OCI-LY7 (cell line): ENCODE measurements around the gene PPP1R12C. TPM values are rescaled to one million over a fixed set of nuclear protein-coding genes. Genes with fewer than 3 reads are reported as not detected.

ENCODE experiments used
- BruUV-seq: library from RNA; stranded (reverse); fragments of 400-500 nt; replicated peaks from 2 replicates; lab custom pipeline; 2021; lab: Mats Ljungman, UMichigan
- CTCF ChIA-PET: fragments of 300-600 bp; sonication (Branson Sonifier 250); formaldehyde crosslinking; loops from one replicate; lab custom pipeline; 2022; ENCODE audit warnings: antibody characterized with exemption; ENCODE audit not compliant: unreplicated experiment; lab: Charles Lee
- POLR2A ChIA-PET: fragments of 300-600 bp; sonication (Branson Sonifier 250); formaldehyde crosslinking; loops from one replicate; lab custom pipeline; 2022; ENCODE audit warnings: antibody characterized with exemption; lab: Charles Lee
- DNase-seq: peaks from one replicate; pipeline ENCODE4 v3.0.0-alpha.2; 2015; ENCODE audit warnings: low spot score
- H2AFZ ChIP-seq: fragments of 200-600 bp; sonication (generic), shearing (Covaris generic); 2 replicates; pipeline ENCODE4 v1.6.1; 2014; ENCODE audit warnings: mild to moderate bottlenecking, antibody characterized with exemption, low read length, moderate library complexity
- H3K27ac ChIP-seq: fragments of 200-600 bp; sonication (generic); 2 replicates; pipeline ENCODE4 v1.5.1; 2014; ENCODE audit warnings: mixed run types, low read depth, mild to moderate bottlenecking, moderate library complexity, low read length, inconsistent platforms; ENCODE audit not compliant: poor library complexity, severe bottlenecking
- H3K36me3 ChIP-seq: fragments of 200-600 bp; sonication (generic); 2 replicates; pipeline ENCODE4 v1.6.1; 2014; ENCODE audit warnings: mild to moderate bottlenecking, antibody characterized with exemption, low read length, moderate library complexity, mixed read lengths; ENCODE audit not compliant: insufficient read depth
- H3K4me1 ChIP-seq: fragments of 200-600 bp; sonication (generic); 2 replicates; pipeline ENCODE4 v1.5.1; 2014; ENCODE audit warnings: mild to moderate bottlenecking, low read length; ENCODE audit not compliant: insufficient read depth, poor library complexity, severe bottlenecking
- H3K4me2 ChIP-seq: fragments of 200-600 bp; sonication (generic); 2 replicates; pipeline ENCODE4 v1.6.1; 2014; ENCODE audit warnings: mild to moderate bottlenecking, low read length
- H3K4me3 ChIP-seq: fragments of 200-600 bp; sonication (generic); 2 replicates; pipeline ENCODE4 v1.5.1; 2014; ENCODE audit warnings: mild to moderate bottlenecking, low read depth, low read length; ENCODE audit not compliant: poor library complexity, severe bottlenecking
- H3K79me2 ChIP-seq: fragments of 200-600 bp; sonication (generic); 2 replicates; pipeline ENCODE4 v1.6.1; 2016; ENCODE audit warnings: low read depth, mild to moderate bottlenecking, low read length, moderate library complexity, mixed read lengths; ENCODE audit not compliant: insufficient read depth
- H3K9me2 ChIP-seq: fragments of 200-600 bp; sonication (generic); 2 replicates; pipeline ENCODE4 v1.6.1; 2016; ENCODE audit warnings: mild to moderate bottlenecking, low read length, mixed read lengths; ENCODE audit not compliant: insufficient read depth
- H3K9me3 ChIP-seq: fragments of 200-600 bp; sonication (generic); 2 replicates; pipeline ENCODE4 v1.6.1; 2014; ENCODE audit warnings: mild to moderate bottlenecking, mixed run types, low read length, mixed read lengths
- H4K20me1 ChIP-seq: fragments of 200-600 bp; sonication (generic); 2 replicates; pipeline ENCODE4 v1.6.1; 2014; ENCODE audit warnings: mild to moderate bottlenecking, antibody characterized with exemption, low read length, moderate library complexity, mixed read lengths; ENCODE audit not compliant: insufficient read depth
- EZH2phosphoT487 ChIP-seq: fragments of 200-600 bp; sonication (generic); IDR thresholded peaks from 2 replicates; pipeline ENCODE4 v1.6.1; 2018; ENCODE audit warnings: low read depth, borderline replicate concordance, mild to moderate bottlenecking, mixed run types, antibody characterized with exemption, low read length, moderate library complexity, mixed read lengths
- intact Hi-C: fragments of 100-400 bp; cut with micrococcal nuclease; formaldehyde crosslinking; loops from one replicate; pipeline ENCODE4 v1.10.0; 2022; ENCODE audit not compliant: unreplicated experiment
- total RNA-seq, 2 experiments: library from RNA; depleted of rRNA in 1 of 2; stranded (reverse); fragments of >200 nt in 1 of 2; shearing (Covaris generic) in 1 of 2; gene quantifications; 2 replicates each; pipeline ENCODE4 v1.2.3, GENCODE V29; 2014 to 2022
- TF ChIP-seq, protein P1 (sequence below): fragments of 200-600 bp; sonication (generic); conservative IDR thresholded peaks from 2 replicates; pipeline ENCODE4 v1.5.1; 2014; ENCODE audit warnings: mild to moderate bottlenecking, antibody characterized with exemption, low read length, moderate library complexity, mixed read lengths

PPP1R12C gene
- total RNA-seq, 2 experiments from 2014 or later = 177 to 211 TPM

DNA sequence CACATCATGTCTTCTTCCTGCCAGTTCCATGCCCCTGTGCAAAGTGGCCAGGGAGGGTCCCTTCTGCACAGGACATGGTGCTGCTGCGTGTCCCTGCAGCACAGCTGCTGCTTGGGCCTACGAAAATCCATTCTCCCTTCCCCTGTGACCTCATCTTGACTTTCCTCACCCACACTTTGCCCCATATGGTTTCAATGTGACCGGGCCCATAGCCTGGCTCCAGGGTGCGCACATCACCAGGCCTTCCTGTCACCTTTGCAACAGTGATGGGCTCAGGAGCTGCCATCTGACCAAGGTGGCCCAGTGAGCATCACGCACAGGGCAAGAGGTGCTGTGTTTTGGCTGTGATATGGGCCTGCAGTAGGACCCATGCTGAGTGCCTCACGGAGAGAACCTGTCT is 10.8 kb downstream of the PPP1R12C start:
- peaks cover 12% of the 10 kb centered on the region for H3K79me2 ChIP-seq
- no peak overlapping the region for H2AFZ ChIP-seq
- H3K9me3 ChIP-seq = no peaks in the 10 kb centered on the region
- H3K4me3 ChIP-seq = no peak overlapping the region
- CTCF ChIA-PET = no interaction called here
- no peaks in the 10 kb centered on the region for H3K4me1 ChIP-seq
- BruUV-seq = no TSS peak
- no peak overlapping the region for H3K27ac ChIP-seq
- no peak for DNase-seq
- TF ChIP-seq, protein P1, sequence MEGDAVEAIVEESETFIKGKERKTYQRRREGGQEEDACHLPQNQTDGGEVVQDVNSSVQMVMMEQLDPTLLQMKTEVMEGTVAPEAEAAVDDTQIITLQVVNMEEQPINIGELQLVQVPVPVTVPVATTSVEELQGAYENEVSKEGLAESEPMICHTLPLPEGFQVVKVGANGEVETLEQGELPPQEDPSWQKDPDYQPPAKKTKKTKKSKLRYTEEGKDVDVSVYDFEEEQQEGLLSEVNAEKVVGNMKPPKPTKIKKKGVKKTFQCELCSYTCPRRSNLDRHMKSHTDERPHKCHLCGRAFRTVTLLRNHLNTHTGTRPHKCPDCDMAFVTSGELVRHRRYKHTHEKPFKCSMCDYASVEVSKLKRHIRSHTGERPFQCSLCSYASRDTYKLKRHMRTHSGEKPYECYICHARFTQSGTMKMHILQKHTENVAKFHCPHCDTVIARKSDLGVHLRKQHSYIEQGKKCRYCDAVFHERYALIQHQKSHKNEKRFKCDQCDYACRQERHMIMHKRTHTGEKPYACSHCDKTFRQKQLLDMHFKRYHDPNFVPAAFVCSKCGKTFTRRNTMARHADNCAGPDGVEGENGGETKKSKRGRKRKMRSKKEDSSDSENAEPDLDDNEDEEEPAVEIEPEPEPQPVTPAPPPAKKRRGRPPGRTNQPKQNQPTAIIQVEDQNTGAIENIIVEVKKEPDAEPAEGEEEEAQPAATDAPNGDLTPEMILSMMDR = no peak
- no peak for TF ChIP-seq EZH2phosphoT487
- H3K9me2 ChIP-seq = no peaks in the 10 kb centered on the region
- POLR2A ChIA-PET = no interaction called here
- H4K20me1 ChIP-seq = 0 out of 2 replicates have a peak, but pooled peaks cover 4% of the 10 kb centered on the region
- intact Hi-C loops = no loop called here
- peaks cover 85% of the 10 kb centered on the region for H3K36me3 ChIP-seq
- no peak overlapping the region for H3K4me2 ChIP-seq

DNA sequence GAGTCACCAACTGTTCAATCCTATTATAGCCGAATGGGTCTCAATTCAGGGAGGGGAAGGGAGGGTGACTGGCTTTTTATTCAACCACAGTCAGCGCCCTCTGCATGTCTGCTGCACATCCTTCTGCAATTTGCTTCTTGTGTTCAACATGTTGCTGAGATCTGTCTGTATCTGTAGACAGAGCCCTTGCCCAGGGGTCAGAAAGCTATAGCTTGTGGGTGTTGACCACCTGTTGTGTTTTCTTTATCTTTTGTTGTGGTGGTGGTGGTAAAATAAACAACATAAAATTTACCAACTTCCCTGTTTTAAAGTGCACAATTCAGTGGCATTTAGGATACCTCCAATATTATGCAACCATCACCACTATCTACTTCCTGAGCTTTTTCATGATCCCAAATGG is 12.2 kb downstream of the PPP1R12C start:
- BruUV-seq = no TSS peak
- POLR2A ChIA-PET = no interaction called here
- TF ChIP-seq, protein P1 = no peak
- TF ChIP-seq EZH2phosphoT487 = no peak
- H3K27ac ChIP-seq = no peak overlapping the region
- H3K36me3 ChIP-seq = peaks cover 84% of the 10 kb centered on the region
- peaks cover 7% of the 10 kb centered on the region; the same call in 1 of the 2 replicates for H3K79me2 ChIP-seq
- H2AFZ ChIP-seq = no peak overlapping the region
- DNase-seq = no peak
- H3K4me1 ChIP-seq = no peaks in the 10 kb centered on the region
- no peaks in the 10 kb centered on the region for H3K9me2 ChIP-seq
- no peaks in the 10 kb centered on the region for H3K9me3 ChIP-seq
- no peak overlapping the region for H3K4me2 ChIP-seq
- intact Hi-C loops = no loop called here
- no peaks in the 10 kb centered on the region for H4K20me1 ChIP-seq
- no peak overlapping the region for H3K4me3 ChIP-seq
- CTCF ChIA-PET = no interaction called here

DNA sequence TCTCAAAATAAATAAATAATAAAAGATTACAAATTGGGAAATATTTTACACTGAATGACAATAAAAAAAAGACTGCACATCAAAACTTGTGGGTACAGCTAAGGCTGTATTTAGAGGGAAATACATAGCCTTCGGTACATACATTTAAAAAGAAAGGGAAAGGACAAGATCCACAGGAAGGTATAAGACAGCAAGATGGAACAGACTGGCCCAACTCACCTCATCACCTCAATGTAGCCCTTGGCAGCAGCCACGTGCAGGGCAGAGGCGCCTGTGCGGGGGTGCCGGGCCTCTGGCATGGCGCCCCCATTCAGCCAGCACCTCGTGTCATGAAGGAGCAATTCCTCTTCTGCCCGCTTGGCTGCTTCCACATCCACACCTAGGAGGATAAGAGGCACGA is 14.2 kb downstream of the PPP1R12C start:
- BruUV-seq = no TSS peak
- H3K4me1 ChIP-seq = no peaks in the 10 kb centered on the region
- ChIA-PET CTCF (no interaction called here), POLR2A (no interaction called here)
- H3K79me2 ChIP-seq = peaks cover 3% of the 10 kb centered on the region; the same call in 1 of the 2 replicates
- peaks cover 84% of the 10 kb centered on the region for H3K36me3 ChIP-seq
- no peak overlapping the region for H3K4me3 ChIP-seq
- DNase-seq = no peak
- no peaks in the 10 kb centered on the region for H3K9me3 ChIP-seq
- intact Hi-C loops = no loop called here
- no peaks in the 10 kb centered on the region for H3K9me2 ChIP-seq
- H2AFZ ChIP-seq = no peak overlapping the region
- no peak overlapping the region for H3K27ac ChIP-seq
- TF ChIP-seq, protein P1 = no peak
- TF ChIP-seq EZH2phosphoT487 = no peak
- no peaks in the 10 kb centered on the region for H4K20me1 ChIP-seq
- no peak overlapping the region for H3K4me2 ChIP-seq
